NCI-H146 (cell line): ENCODE measurements around the gene GNAS-AS1.
A peak's percentile ranks its signal among the peaks of the same experiment; 100 is the strongest.

Experiments
- DNase-seq: peaks from one replicate; lab custom pipeline; 2025; lab: John Stamatoyannopoulos, UW

GNAS-AS1 gene

GRCh38 chr20:58850693-58851174 is at the start of gene GNAS-AS1:
Gene GNAS-AS1, minus strand, starts transcription at chr20:58850902.
- no peak for DNase-seq

DNA sequence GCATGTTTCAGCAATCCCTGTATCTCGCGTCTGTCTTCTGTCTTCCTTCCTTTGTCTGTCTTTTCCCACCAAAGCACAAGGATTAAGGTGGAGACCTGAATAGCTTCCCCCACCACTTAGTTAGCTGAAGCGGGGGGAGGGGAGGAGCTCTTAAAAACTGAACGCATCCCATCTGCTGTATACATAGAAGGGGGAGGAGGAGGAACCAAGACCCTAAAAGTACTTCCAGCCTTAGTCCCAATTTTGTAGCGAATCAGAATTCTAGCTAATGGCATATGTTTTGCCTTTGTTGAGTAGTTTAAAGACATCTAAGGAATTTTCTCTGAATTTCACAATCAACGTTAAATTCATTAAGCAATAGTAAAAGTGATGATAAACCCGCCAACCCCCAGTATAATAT is 49.7 kb upstream of the GNAS-AS1 start:
- no peak for DNase-seq

GRCh38 chr20:58899512-58899911 is 48.8 kb upstream of the GNAS-AS1 start:
- DNase-seq = no peak

DNA sequence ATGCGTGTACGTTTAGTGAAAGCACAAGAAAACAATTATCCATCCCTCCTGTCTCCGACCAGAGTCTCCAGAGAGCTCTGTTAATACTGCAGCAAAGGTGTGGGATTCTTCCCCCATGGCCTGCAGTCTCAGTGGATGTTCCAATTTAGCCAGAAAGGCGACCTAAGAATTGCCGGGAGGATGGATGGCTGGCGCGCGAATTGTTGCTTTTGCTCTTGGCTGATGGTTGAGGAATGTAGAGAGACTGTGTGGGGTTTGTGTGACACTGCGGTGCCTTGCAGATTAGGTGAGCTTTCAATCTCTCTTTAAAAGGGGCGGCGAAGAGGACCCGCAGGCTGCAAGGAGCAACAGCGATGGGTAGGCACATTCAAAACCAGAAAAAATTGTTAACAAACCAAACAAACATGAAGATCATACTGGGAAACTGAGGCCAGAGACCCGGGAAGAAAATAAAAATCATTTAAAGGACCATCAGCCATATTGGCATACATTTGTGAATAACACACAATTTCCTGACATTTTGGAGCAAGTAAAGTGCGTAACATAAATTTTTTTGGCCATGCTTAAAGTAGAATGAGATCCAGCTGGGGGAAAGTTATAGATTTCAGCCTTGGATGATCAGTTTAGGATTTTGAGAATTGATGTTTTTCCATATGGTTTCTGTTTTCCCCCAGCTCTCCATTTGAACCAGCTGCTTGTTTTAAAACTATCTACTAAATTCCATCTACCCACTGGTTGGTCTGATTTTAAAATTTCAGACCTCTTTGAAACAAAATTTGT is 48.1 kb upstream of the GNAS-AS1 start:
- DNase-seq = no peak

- no peak for DNase-seq
Measured at GRCh38 chr20:58897488-58897887, 46.8 kb upstream of the GNAS-AS1 start.

GRCh38 chr20:58896820-58897219 is 46.1 kb upstream of the GNAS-AS1 start:
- DNase-seq = no peak

DNA sequence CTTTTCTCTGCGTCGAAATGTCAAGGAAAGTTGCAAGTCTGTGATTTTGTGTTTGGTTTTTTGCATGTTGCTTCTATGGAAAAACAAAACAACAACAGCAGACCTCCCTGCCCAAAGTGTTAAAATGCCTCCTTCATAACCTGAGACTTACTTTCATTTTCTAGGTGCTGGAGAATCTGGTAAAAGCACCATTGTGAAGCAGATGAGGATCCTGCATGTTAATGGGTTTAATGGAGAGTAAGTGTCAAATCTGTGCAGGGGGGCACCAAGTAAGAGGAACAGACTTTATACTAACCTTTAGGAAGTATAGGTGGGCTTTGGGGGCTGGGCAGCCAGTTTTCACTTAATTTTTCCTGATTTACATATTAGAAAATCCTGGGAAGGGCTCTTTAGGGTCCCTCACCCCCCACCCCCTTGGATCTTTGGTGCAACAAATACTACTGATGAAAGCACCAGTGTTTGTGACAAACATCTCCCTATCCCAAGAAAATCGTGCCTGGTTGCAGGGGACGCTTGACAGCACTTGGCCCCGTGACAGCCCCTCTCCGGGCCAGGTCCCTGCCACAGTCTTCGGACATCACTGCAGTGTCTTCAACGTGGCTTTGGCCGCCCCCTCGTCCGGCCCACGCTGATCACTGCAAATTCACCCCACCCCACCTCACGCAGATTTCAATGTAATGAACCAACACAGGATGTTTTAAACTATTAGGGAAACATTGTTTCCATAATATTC is 44.9 kb upstream of the GNAS-AS1 start:
- DNase-seq = no peak

GRCh38 chr20:58894652-58895447 is 44.1 kb upstream of the GNAS-AS1 start:
- no peak for DNase-seq

DNA sequence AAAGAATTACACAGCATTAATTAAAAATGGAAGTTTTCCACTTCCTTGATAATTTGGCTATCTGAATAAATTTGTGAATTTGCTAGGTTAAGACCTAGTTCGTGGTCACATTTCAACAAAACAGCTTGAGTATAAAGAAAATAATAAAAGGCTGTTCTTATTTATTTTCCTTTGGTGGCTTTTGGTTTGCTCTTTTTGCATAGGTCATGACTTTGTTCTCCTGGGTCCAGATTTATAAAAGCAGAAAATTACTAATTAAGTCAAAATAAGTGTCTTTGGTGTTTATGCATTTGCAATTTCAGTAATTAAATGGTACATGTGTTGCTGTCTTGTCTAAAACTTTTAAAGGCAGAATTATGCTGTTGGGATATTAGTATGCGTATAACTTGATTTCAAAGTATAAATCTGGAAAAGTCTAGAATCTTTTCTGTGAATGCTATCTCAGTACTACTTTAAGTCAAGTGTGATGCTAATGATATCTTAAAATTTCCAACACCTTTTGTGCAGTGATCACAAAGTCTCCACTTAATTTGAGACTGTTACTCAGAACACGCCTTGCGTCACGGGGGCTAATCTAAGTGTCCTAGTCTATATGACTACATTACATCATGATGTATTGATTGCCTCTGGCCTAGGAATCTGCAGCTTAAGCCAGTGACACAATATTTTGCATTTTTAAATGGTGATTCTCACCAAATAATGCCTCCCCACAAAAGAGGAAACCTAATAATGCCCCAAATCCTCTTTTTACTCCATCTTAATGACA is 42.8 kb upstream of the GNAS-AS1 start:
- DNase-seq = no peak

DNA sequence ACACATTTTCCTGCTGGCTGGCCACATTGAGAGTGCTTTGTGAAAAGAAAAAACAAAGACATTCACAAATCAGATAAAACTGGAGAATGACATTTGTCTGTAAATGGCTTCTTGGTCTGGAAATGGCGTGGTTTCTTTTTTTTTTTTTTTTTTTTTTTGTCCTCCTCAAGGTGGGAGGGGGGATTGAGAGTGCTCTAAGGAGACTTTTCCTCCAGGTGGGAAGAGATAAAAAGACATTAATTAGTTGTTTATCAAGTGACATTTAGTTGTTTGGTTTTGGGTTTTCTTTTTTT is 42.2 kb upstream of the GNAS-AS1 start:
- peak; percentile 57 for DNase-seq

- peak; percentile 87 for DNase-seq
Measured at GRCh38 chr20:58892141-58892931, 41.6 kb upstream of the GNAS-AS1 start.

DNA sequence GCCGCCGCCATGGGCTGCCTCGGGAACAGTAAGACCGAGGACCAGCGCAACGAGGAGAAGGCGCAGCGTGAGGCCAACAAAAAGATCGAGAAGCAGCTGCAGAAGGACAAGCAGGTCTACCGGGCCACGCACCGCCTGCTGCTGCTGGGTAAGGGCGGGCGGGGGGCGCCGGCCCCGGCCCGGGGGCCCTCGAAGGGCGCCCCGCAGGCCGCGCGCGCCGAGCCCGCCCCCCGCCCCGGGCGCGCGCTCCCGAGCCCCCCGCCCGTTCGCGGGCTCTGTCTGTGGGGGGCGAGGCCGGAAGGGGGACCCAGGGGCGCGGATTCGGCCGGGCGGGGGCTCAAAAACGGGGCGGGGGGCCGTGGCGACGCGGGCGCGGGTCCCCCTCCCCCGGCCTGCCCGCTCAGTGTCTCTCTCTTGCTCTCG is 41.0 kb upstream of the GNAS-AS1 start:
- DNase-seq = peak; percentile 79

DNA sequence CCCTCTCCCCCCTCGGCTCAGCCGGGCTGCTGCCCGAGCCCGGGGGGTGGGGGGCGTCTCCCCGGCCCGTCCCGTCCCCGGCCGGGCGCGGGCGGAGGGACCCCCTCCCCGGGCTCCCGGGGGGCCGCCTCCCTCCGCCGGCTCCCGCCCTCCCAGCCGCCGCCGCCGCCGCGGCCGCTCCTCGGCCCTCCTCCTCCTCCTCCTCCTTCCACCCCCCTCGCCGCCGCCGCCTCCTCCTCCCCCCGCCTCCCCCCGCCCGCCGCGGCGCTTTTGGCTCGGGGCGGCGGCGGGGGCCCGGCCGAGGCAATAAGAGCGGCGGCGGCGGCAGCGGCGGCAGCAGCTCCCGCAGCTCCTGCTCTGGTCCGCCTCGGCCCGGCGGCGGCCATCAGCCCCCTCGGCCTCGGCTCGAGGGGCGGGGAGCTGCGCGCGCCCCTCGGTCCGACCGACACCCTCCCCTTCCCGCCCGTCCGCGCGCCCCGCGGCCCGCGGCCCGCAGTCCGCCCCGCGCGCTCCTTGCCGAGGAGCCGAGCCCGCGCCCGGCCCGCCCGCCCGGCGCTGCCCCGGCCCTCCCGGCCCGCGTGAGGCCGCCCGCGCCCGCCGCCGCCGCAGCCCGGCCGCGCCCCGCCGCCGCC is 40.5 kb upstream of the GNAS-AS1 start:
- peak; percentile 90 for DNase-seq

GRCh38 chr20:58890518-58891085 is 39.9 kb upstream of the GNAS-AS1 start:
- DNase-seq = peak; percentile 91

DNA sequence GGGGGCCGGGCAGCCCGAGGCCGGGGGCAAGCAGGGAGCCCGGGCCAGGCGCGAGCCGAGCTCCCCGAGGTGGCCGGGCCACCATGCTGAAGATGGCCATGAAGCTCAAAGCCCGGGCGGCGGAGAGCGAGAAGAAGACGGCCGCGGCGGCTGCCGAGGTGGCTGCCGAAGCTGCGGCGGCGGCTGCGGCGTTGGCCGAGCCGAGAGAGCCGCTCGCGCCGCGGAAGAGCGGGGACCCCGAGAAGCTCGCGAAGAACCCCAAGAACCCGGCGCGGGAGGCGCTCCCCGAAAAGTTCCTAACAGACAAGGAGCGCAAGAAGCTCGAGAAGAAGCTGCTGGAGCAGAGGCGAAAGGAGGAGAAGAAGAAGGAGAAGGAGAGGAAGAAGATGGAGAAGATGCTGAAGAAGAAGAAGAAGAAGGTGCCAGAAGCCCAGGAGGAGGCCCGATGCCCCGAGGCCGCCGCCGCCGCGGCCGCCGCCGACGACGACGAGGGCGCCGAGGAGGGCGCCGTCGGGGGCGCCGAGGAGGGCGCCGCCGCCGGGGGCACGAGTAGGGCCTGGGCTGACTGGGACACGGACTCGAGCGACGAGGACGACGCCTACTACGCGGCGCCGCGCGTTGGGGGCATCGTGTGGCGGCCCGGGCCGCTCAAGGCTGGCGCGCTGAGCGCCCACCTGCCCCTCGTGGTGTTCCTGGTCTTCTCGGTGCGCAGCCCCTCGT is 39.3 kb upstream of the GNAS-AS1 start:
- no peak for DNase-seq

GRCh38 chr20:58889334-58889760 is 38.6 kb upstream of the GNAS-AS1 start:
- no peak for DNase-seq

- DNase-seq = peak; percentile 76
Measured at GRCh38 chr20:58888521-58889333, 38.0 kb upstream of the GNAS-AS1 start.

GRCh38 chr20:58888103-58888502 is 37.4 kb upstream of the GNAS-AS1 start:
- DNase-seq = no peak

GRCh38 chr20:58886546-58886945 is 35.8 kb upstream of the GNAS-AS1 start:
- no peak for DNase-seq
